Hematopoietic multipotent progenitor cell treated with erythropoietin and hydrocortisone succinate and interleukin-3 and kit ligand, for 4 days (in vitro differentiated cells): Measurements from ENCODE around the gene REELD1.

Experiments
- DNase-seq: peaks from one replicate; pipeline ENCODE4 v3.0.0-alpha.2; 2015

Gene REELD1

GRCh38 chr4:146229406-146229805 is 15.1 kb downstream of the REELD1 start:
- DNase-seq, result no peak

- peak; percentile 15 for DNase-seq
Measured at GRCh38 chr4:146232131-146232722, 17.9 kb downstream of the REELD1 start.

- DNase-seq, result no peak
Measured at GRCh38 chr4:146235654-146236177, 21.4 kb downstream of the REELD1 start.

GRCh38 chr4:146236216-146236615 is 21.9 kb downstream of the REELD1 start:
- DNase-seq, result no peak

GRCh38 chr4:146237092-146237491 is 22.8 kb downstream of the REELD1 start:
- DNase-seq, result no peak

GRCh38 chr4:146238107-146238506 is 23.8 kb downstream of the REELD1 start:
- DNase-seq, result no peak

- peak; percentile 60 for DNase-seq
Measured at GRCh38 chr4:146243141-146243882, 29.0 kb downstream of the REELD1 start.

GRCh38 chr4:146243883-146244277 is 29.5 kb downstream of the REELD1 start:
- DNase-seq, result no peak

GRCh38 chr4:146244496-146244895 is 30.2 kb downstream of the REELD1 start:
- DNase-seq, result no peak

- DNase-seq, result peak; percentile 4
Measured at GRCh38 chr4:146245246-146245645, 30.9 kb downstream of the REELD1 start.

- DNase-seq, result no peak
Measured at GRCh38 chr4:146245850-146246249, 31.5 kb downstream of the REELD1 start.

- DNase-seq, result no peak
Measured at GRCh38 chr4:146246381-146246780, 32.0 kb downstream of the REELD1 start.

- no peak for DNase-seq
Measured at GRCh38 chr4:146247356-146247755, 33.0 kb downstream of the REELD1 start.

GRCh38 chr4:146252969-146253611 is 38.8 kb downstream of the REELD1 start:
- no peak for DNase-seq

GRCh38 chr4:146255463-146255862 is 41.1 kb downstream of the REELD1 start:
- DNase-seq, result no peak

- DNase-seq, result no peak
Measured at GRCh38 chr4:146255874-146256273, 41.5 kb downstream of the REELD1 start.

- no peak for DNase-seq
Measured at GRCh38 chr4:146256328-146256727, 42.0 kb downstream of the REELD1 start.

GRCh38 chr4:146257511-146257910 is 43.2 kb downstream of the REELD1 start:
- no peak for DNase-seq

GRCh38 chr4:146260521-146260920 is 46.2 kb downstream of the REELD1 start:
- DNase-seq, result no peak

- no peak for DNase-seq
Measured at GRCh38 chr4:146261041-146261440, 46.7 kb downstream of the REELD1 start.

GRCh38 chr4:146263793-146264192 is 49.5 kb downstream of the REELD1 start:
- DNase-seq, result no peak

GRCh38 chr4:146265950-146266490 is 51.7 kb downstream of the REELD1 start:
- DNase-seq, result no peak

- DNase-seq, result no peak
Measured at GRCh38 chr4:146267826-146268225, 53.5 kb downstream of the REELD1 start.

GRCh38 chr4:146269228-146269653 is 54.9 kb downstream of the REELD1 start:
- no peak for DNase-seq
